LNCAP (cell line): ENCODE measurements around the gene UCK2.

ENCODE experiments used
- CTCF ChIP-seq: fragments of 450-650 bp; IDR thresholded peaks from 2 replicates; pipeline ENCODE4 v1.5.1; 2017; ENCODE audit warnings: mild to moderate bottlenecking

The UCK2 gene

GRCh38 chr1:165860065-165860464 is 32.7 kb downstream of the UCK2 start:
- no peak for TF ChIP-seq CTCF

- no peak for TF ChIP-seq CTCF
These were observed 34.5 kb downstream of the UCK2 start for GRCh38 chr1:165861911-165862310.

GRCh38 chr1:165862448-165862847 is 35.0 kb downstream of the UCK2 start:
- TF ChIP-seq CTCF, result no peak

- TF ChIP-seq CTCF, result no peak
These were observed 35.9 kb downstream of the UCK2 start for GRCh38 chr1:165863346-165863745.

GRCh38 chr1:165865633-165866340 is 38.4 kb downstream of the UCK2 start:
- no peak for TF ChIP-seq CTCF

GRCh38 chr1:165869343-165869742 is 41.9 kb downstream of the UCK2 start:
- no peak for TF ChIP-seq CTCF

GRCh38 chr1:165871311-165872067 is 44.1 kb downstream of the UCK2 start:
- 0 out of 2 replicates have a peak, but pooled peaks have one; percentile 28 for TF ChIP-seq CTCF
